K562 (cell line): Measurements from ENCODE around the gene PUS7. TPM values are rescaled to one million over a fixed set of nuclear protein-coding genes. Genes with fewer than 3 reads are reported as not detected.

Source experiments
- EGR1 ChIP-seq: fragments of 450-650 bp; conservative IDR thresholded peaks from 2 replicates; pipeline ENCODE4 v1.6.1; 2017; ENCODE audit warnings: mild to moderate bottlenecking
- ETV5 ChIP-seq: sonication (generic); formaldehyde crosslinking; IDR thresholded peaks from 2 replicates; pipeline ENCODE4 v1.4.0; 2020; ENCODE audit warnings: low read depth, mild to moderate bottlenecking, missing genetic modification reagents
- FIP1L1 ChIP-seq: fragments of 200-400 bp; formaldehyde crosslinking; IDR thresholded peaks from 2 replicates; pipeline ENCODE4 v1.6.1; 2018; ENCODE audit warnings: mild to moderate bottlenecking, low read depth, low read length; ENCODE audit not compliant: poor library complexity, severe bottlenecking
- HDAC8 ChIP-seq: fragments of 450-650 bp; IDR thresholded peaks from 2 replicates; pipeline ENCODE4 v1.6.1; 2016; ENCODE audit warnings: mild to moderate bottlenecking, missing genetic modification characterization, moderate library complexity, missing compliant biosample characterization
- MYBL2 ChIP-seq, 2 experiments: fragments of 450-650 bp in 1 of 2; sonication (generic) in 1 of 2; formaldehyde crosslinking in 1 of 2; IDR thresholded peaks; 2 replicates each; pipeline versions ENCODE4 v1.6.1 to v1.8.1; 2017 to 2022; ENCODE audit warnings: borderline replicate concordance in 1 of 2, inconsistent platforms in 1 of 2, low read depth in 1 of 2, mild to moderate bottlenecking in 1 of 2, missing genetic modification reagents in 1 of 2, moderate library complexity in 1 of 2
- POLR2H ChIP-seq: IDR thresholded peaks from 2 replicates; pipeline ENCODE4 v1.6.1; 2016; ENCODE audit warnings: missing genetic modification characterization, low read depth, mild to moderate bottlenecking, control low read depth, missing compliant biosample characterization, moderate library complexity
- RBM22 ChIP-seq: fragments of 200-400 bp; formaldehyde crosslinking; IDR thresholded peaks from 2 replicates; pipeline ENCODE4 v1.6.1; 2018; ENCODE audit warnings: low read length, low read depth; ENCODE audit not compliant: poor library complexity, severe bottlenecking
- THAP12 ChIP-seq: fragments of 250-450 bp; sonication (Bioruptor Pico); IDR thresholded peaks from 2 replicates; pipeline ENCODE4 v1.9.0; 2021; ENCODE audit warnings: mild to moderate bottlenecking, inconsistent platforms
- YY1 ChIP-seq, 3 experiments: IDR thresholded peaks; 2 replicates each; pipeline ENCODE4 v1.6.1; 2011; ENCODE audit warnings: low read length in 2 of 3, mild to moderate bottlenecking in 2 of 3, moderate library complexity in 2 of 3, borderline replicate concordance in 1 of 3, control low read depth in 1 of 3, low read depth in 1 of 3; ENCODE audit not compliant: insufficient read depth in 3 of 3, insufficient replicate concordance in 2 of 3, control insufficient read depth in 1 of 3, insufficient read length in 1 of 3; ENCODE audit errors: extremely low read depth in 1 of 3
- ZNF212 ChIP-seq: fragments of 450-650 bp; formaldehyde crosslinking; IDR thresholded peaks from 2 replicates; pipeline ENCODE4 v1.4.0; 2020; ENCODE audit warnings: mild to moderate bottlenecking
- ZNF507 ChIP-seq: conservative IDR thresholded peaks from 2 replicates; pipeline ENCODE4 v1.6.1; 2017; ENCODE audit warnings: missing genetic modification characterization, missing compliant biosample characterization
- ZNF76 ChIP-seq: fragments of 250-450 bp; sonication (Bioruptor Pico); IDR thresholded peaks from 2 replicates; pipeline ENCODE4 v1.4.0; 2020; ENCODE audit warnings: mild to moderate bottlenecking, moderate library complexity, borderline replicate concordance
- polyA plus RNA-seq, 8 experiments: library from polyadenylated mRNA; depleted of rRNA in 4 of 8; stranded (reverse) in 5 of 8; unstranded in 3 of 8; fragments of >200 nt; fragmentation: Nextera tagmentation in 2 of 8; fragmentation: Illumina TruSeq in 1 of 8; extraction: Ambion mirVana in 2 of 8; extraction: Trizol in 1 of 8; gene quantifications; 2 replicates each; pipeline versions ENCODE4 v1.2.1 to v1.2.3, GENCODE V29; 2011 to 2014; ENCODE audit warnings: inconsistent platforms in 1 of 8, missing spikeins in 1 of 8
- total RNA-seq, 7 experiments: library from RNA; depleted of rRNA in 6 of 7; stranded (reverse); fragments of >200 nt in 6 of 7; fragmentation: Illumina TruSeq in 2 of 7; extraction: Trizol in 2 of 7; gene quantifications; 2 replicates each; pipeline versions ENCODE4 v1.2.1 to v1.2.3, GENCODE V29; 2011 to 2021; ENCODE audit warnings: low replicate concordance in 1 of 7
- TF ChIP-seq, protein P1 (sequence below), 2 experiments: IDR thresholded peaks; 2 replicates each; pipeline ENCODE4 v1.6.1; 2011; ENCODE audit warnings: borderline replicate concordance in 1 of 2, control low read depth in 1 of 2, low read depth in 1 of 2, low read length in 1 of 2, mild to moderate bottlenecking in 1 of 2, mixed read lengths in 1 of 2, moderate library complexity in 1 of 2; ENCODE audit not compliant: insufficient read depth in 1 of 2, insufficient read length in 1 of 2, poor library complexity in 1 of 2, severe bottlenecking in 1 of 2; ENCODE audit errors: extremely low read depth in 1 of 2
- TF ChIP-seq, protein P2 (sequence below): sonication (generic); formaldehyde crosslinking; IDR thresholded peaks from 2 replicates; pipeline ENCODE4 v1.8.0; 2022; ENCODE audit warnings: missing genetic modification reagents, mild to moderate bottlenecking, moderate library complexity, borderline replicate concordance
- TF ChIP-seq, protein P3 (sequence below): sonication (generic); formaldehyde crosslinking; IDR thresholded peaks from 2 replicates; pipeline ENCODE4 v1.9.0; 2022; ENCODE audit warnings: mild to moderate bottlenecking, missing genetic modification reagents
- TF ChIP-seq, protein P4 (sequence below), 2 experiments: IDR thresholded peaks; 2 replicates each; pipeline ENCODE4 v1.6.1; 2012; ENCODE audit warnings: improper control_type of control experiment in 2 of 2, low read depth in 2 of 2, low read length in 2 of 2, borderline replicate concordance in 1 of 2

Gene PUS7
- total and polyA plus RNA-seq, 9 of the 15 experiments (the other 6 are each of a cell fraction or from before 2014, with no cell fraction given): 15.1 to 95.6 (median 63.2) TPM

GRCh38 chr7:105521717-105522463, at the start of gene PUS7 (continued):
- TF ChIP-seq, protein P1, sequence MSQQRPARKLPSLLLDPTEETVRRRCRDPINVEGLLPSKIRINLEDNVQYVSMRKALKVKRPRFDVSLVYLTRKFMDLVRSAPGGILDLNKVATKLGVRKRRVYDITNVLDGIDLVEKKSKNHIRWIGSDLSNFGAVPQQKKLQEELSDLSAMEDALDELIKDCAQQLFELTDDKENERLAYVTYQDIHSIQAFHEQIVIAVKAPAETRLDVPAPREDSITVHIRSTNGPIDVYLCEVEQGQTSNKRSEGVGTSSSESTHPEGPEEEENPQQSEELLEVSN (IDR thresholded peaks at IDR 0.05; ENCODE audit: borderline replicate concordance in 1 of 2, extremely low read depth in 1 of 2, insufficient read depth in 1 of 2, insufficient read length in 1 of 2, low read depth in 1 of 2, low read length in 1 of 2, poor library complexity in 1 of 2, severe bottlenecking in 1 of 2): peak; percentile 87 to 93
- TF ChIP-seq, protein P2, sequence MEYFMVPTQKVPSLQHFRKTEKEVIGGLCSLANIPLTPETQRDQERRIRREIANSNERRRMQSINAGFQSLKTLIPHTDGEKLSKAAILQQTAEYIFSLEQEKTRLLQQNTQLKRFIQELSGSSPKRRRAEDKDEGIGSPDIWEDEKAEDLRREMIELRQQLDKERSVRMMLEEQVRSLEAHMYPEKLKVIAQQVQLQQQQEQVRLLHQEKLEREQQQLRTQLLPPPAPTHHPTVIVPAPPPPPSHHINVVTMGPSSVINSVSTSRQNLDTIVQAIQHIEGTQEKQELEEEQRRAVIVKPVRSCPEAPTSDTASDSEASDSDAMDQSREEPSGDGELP: peak; percentile 43; the same call in 1 of the 2 replicates
- peak; percentile 87 for TF ChIP-seq FIP1L1
- TF ChIP-seq THAP12 (CRISPR knock-in tag): peak; percentile 97
- peak; percentile 66 for TF ChIP-seq EGR1
- no peak for TF ChIP-seq MYBL2 (IDR thresholded peaks at IDR 0.05; ENCODE audit: low read depth)
- TF ChIP-seq MYBL2 (CRISPR knock-in tag; IDR thresholded peaks at IDR 0.05; ENCODE audit: borderline replicate concordance): no peak
- TF ChIP-seq, protein P3, sequence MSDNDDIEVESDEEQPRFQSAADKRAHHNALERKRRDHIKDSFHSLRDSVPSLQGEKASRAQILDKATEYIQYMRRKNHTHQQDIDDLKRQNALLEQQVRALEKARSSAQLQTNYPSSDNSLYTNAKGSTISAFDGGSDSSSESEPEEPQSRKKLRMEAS (CRISPR knock-in tag): peak; percentile 58; the same call in 1 of the 2 replicates
- no peak for TF ChIP-seq HDAC8 (tag)
- TF ChIP-seq, protein P4, sequence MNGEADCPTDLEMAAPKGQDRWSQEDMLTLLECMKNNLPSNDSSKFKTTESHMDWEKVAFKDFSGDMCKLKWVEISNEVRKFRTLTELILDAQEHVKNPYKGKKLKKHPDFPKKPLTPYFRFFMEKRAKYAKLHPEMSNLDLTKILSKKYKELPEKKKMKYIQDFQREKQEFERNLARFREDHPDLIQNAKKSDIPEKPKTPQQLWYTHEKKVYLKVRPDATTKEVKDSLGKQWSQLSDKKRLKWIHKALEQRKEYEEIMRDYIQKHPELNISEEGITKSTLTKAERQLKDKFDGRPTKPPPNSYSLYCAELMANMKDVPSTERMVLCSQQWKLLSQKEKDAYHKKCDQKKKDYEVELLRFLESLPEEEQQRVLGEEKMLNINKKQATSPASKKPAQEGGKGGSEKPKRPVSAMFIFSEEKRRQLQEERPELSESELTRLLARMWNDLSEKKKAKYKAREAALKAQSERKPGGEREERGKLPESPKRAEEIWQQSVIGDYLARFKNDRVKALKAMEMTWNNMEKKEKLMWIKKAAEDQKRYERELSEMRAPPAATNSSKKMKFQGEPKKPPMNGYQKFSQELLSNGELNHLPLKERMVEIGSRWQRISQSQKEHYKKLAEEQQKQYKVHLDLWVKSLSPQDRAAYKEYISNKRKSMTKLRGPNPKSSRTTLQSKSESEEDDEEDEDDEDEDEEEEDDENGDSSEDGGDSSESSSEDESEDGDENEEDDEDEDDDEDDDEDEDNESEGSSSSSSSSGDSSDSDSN (IDR thresholded peaks at IDR 0.05; ENCODE audit: borderline replicate concordance in 1 of 2, low read depth in 2 of 2, low read length in 2 of 2): peak in 1 of 2 experiments; percentile 62; a peak in 1 of 4 replicates
- TF ChIP-seq POLR2H (tag): peak; percentile 61
- TF ChIP-seq YY1 (IDR thresholded peaks at IDR 0.05; ENCODE audit: borderline replicate concordance in 1 of 3, control insufficient read depth in 1 of 3, extremely low read depth in 1 of 3, insufficient read depth in 3 of 3, insufficient read length in 1 of 3, insufficient replicate concordance in 2 of 3, low read depth in 1 of 3, low read length in 2 of 3): peak; percentile 33 to 79 (median 50)
- TF ChIP-seq ZNF212 (CRISPR knock-in tag): 0 out of 2 replicates have a peak, but pooled peaks have one; percentile 44
- TF ChIP-seq ETV5 (CRISPR knock-in tag): 0 out of 2 replicates have a peak, but pooled peaks have one; percentile 8
- TF ChIP-seq ZNF507 (tag): no peak
- TF ChIP-seq RBM22: peak; percentile 82
- TF ChIP-seq ZNF76: no peak
